ENCODE results near the gene ULK4.

ULK4 gene

GRCh38 chr3:41523897-41524296 is 438.0 kb downstream of the ULK4 start:
- H3K4me1 Mint-ChIP-seq, result peaks cover 12 to 22% of the 10 kb centered on the region in 2 donors
- DNase-seq (no peak), ATAC-seq (replicated peaks) (no peak)
- no peaks in the 10 kb centered on the region for H3K9me3 Mint-ChIP-seq
- no peaks in the 10 kb centered on the region for H3K36me3 Mint-ChIP-seq
- H3K27me3 Mint-ChIP-seq, result no peaks in the 10 kb centered on the region
- H3K27ac Mint-ChIP-seq, result no peak overlapping the region
- H3K4me3 Mint-ChIP-seq, result no peak overlapping the region

GRCh38 chr3:41522612-41523011 is 439.3 kb downstream of the ULK4 start:
- H3K27ac Mint-ChIP-seq, result no peak overlapping the region
- H3K9me3 Mint-ChIP-seq, result no peaks in the 10 kb centered on the region
- H3K4me1 Mint-ChIP-seq, result peaks cover 12 to 22% of the 10 kb centered on the region in 2 donors
- H3K27me3 Mint-ChIP-seq, result no peaks in the 10 kb centered on the region
- DNase-seq, result peak; percentile 3
- ATAC-seq (replicated peaks), result peak; percentile 67 to 69
- no peaks in the 10 kb centered on the region for H3K36me3 Mint-ChIP-seq
- no peak overlapping the region for H3K4me3 Mint-ChIP-seq

- H3K36me3 Mint-ChIP-seq, result peaks cover 0 to 4% of the 10 kb centered on the region in 2 donors
- DNase-seq (no peak), ATAC-seq (replicated peaks) (peak; percentile 58 to 59)
- H3K27ac Mint-ChIP-seq, result no peak overlapping the region
- peaks cover 2 to 4% of the 10 kb centered on the region in 2 donors for H3K9me3 Mint-ChIP-seq
- peaks cover 12 to 22% of the 10 kb centered on the region in 2 donors for H3K4me1 Mint-ChIP-seq
- H3K4me3 Mint-ChIP-seq, result no peak overlapping the region
- H3K27me3 Mint-ChIP-seq, result no peaks in the 10 kb centered on the region
Measured at GRCh38 chr3:41521010-41521655, 440.8 kb downstream of the ULK4 start.

- ATAC-seq (replicated peaks) (no peak), DNase-seq (no peak)
- no peaks in the 10 kb centered on the region for H3K27me3 Mint-ChIP-seq
- H3K4me1 Mint-ChIP-seq, result peaks cover 3 to 15% of the 10 kb centered on the region in 2 donors
- H3K9me3 Mint-ChIP-seq, result peaks cover 5 to 8% of the 10 kb centered on the region in 2 donors
- no peak overlapping the region for H3K4me3 Mint-ChIP-seq
- H3K27ac Mint-ChIP-seq, result no peak overlapping the region
- H3K36me3 Mint-ChIP-seq, result peaks cover 2 to 9% of the 10 kb centered on the region in 2 donors
Measured at GRCh38 chr3:41519746-41520145, 442.2 kb downstream of the ULK4 start.

- Mint-ChIP-seq H3K4me1 (peaks cover 3 to 15% of the 10 kb centered on the region in 2 donors), H3K27me3 (no peaks in the 10 kb centered on the region), H3K36me3 (peaks cover 5 to 14% of the 10 kb centered on the region in 2 donors), H3K4me3 (no peak overlapping the region), H3K27ac (no peak overlapping the region), H3K9me3 (peaks cover 6 to 8% of the 10 kb centered on the region in 2 donors)
- ATAC-seq (replicated peaks) (no peak), DNase-seq (no peak)
Measured at GRCh38 chr3:41518626-41519025, 443.3 kb downstream of the ULK4 start.

- Mint-ChIP-seq H3K27ac (peak overlapping the region; percentile 59), H3K27me3 (no peaks in the 10 kb centered on the region), H3K4me1 (peaks cover 2 to 7% of the 10 kb centered on the region in 2 donors), H3K4me3 (no peak overlapping the region), H3K36me3 (peaks cover 25 to 38% of the 10 kb centered on the region in 2 donors), H3K9me3 (peaks cover 23 to 42% of the 10 kb centered on the region in 2 donors)
- ATAC-seq (replicated peaks) (no peak), DNase-seq (no peak)
Measured at GRCh38 chr3:41508063-41508696, 453.7 kb downstream of the ULK4 start.

GRCh38 chr3:41507336-41508062 is 454.4 kb downstream of the ULK4 start:
- H3K9me3 Mint-ChIP-seq, result peaks cover 17 to 35% of the 10 kb centered on the region in 2 donors
- ATAC-seq (replicated peaks) (no peak), DNase-seq (no peak)
- H3K4me3 Mint-ChIP-seq, result no peak overlapping the region
- H3K36me3 Mint-ChIP-seq, result peaks cover 19 to 31% of the 10 kb centered on the region in 2 donors
- peaks cover 2 to 7% of the 10 kb centered on the region in 2 donors for H3K4me1 Mint-ChIP-seq
- no peaks in the 10 kb centered on the region for H3K27me3 Mint-ChIP-seq
- no peak overlapping the region for H3K27ac Mint-ChIP-seq

GRCh38 chr3:41503998-41504623 is 457.8 kb downstream of the ULK4 start:
- peaks cover 11 to 14% of the 10 kb centered on the region in 2 donors for H3K36me3 Mint-ChIP-seq
- peaks cover 8 to 10% of the 10 kb centered on the region in 2 donors for H3K9me3 Mint-ChIP-seq
- no peak overlapping the region for H3K27ac Mint-ChIP-seq
- no peak for DNase-seq
- H3K4me1 Mint-ChIP-seq, result peaks cover 2 to 7% of the 10 kb centered on the region in 2 donors
- no peak overlapping the region for H3K4me3 Mint-ChIP-seq
- peak; percentile 56 to 58 for ATAC-seq (replicated peaks)
- H3K27me3 Mint-ChIP-seq, result no peaks in the 10 kb centered on the region

- H3K27ac Mint-ChIP-seq, result no peak overlapping the region
- no peaks in the 10 kb centered on the region for H3K36me3 Mint-ChIP-seq
- no peak overlapping the region for H3K4me3 Mint-ChIP-seq
- peaks cover 2 to 7% of the 10 kb centered on the region in 2 donors for H3K4me1 Mint-ChIP-seq
- DNase-seq, result no peak
- H3K27me3 Mint-ChIP-seq, result no peaks in the 10 kb centered on the region
- no peak for ATAC-seq (replicated peaks)
- H3K9me3 Mint-ChIP-seq, result no peaks in the 10 kb centered on the region
Measured at GRCh38 chr3:41502481-41502880, 459.4 kb downstream of the ULK4 start.

- no peak overlapping the region for H3K4me3 Mint-ChIP-seq
- no peaks in the 10 kb centered on the region for H3K9me3 Mint-ChIP-seq
- ATAC-seq (replicated peaks) (no peak), DNase-seq (no peak)
- no peaks in the 10 kb centered on the region for H3K27me3 Mint-ChIP-seq
- peaks cover 2 to 7% of the 10 kb centered on the region in 2 donors for H3K4me1 Mint-ChIP-seq
- H3K27ac Mint-ChIP-seq, result no peak overlapping the region
- no peaks in the 10 kb centered on the region for H3K36me3 Mint-ChIP-seq
Measured at GRCh38 chr3:41502023-41502422, 459.9 kb downstream of the ULK4 start.

- H3K4me3 Mint-ChIP-seq, result no peak overlapping the region
- H3K36me3 Mint-ChIP-seq, result no peaks in the 10 kb centered on the region
- H3K27me3 Mint-ChIP-seq, result no peaks in the 10 kb centered on the region
- H3K27ac Mint-ChIP-seq, result no peak overlapping the region
- peaks cover 0 to 1% of the 10 kb centered on the region in 2 donors for H3K4me1 Mint-ChIP-seq
- DNase-seq, result no peak
- ATAC-seq (replicated peaks), result no peak
- H3K9me3 Mint-ChIP-seq, result no peaks in the 10 kb centered on the region
Measured at GRCh38 chr3:41498847-41499246, 463.1 kb downstream of the ULK4 start.

GRCh38 chr3:41490360-41490759 is 471.5 kb downstream of the ULK4 start:
- Mint-ChIP-seq H3K4me1 (no peaks in the 10 kb centered on the region), H3K27me3 (no peaks in the 10 kb centered on the region), H3K9me3 (no peaks in the 10 kb centered on the region), H3K4me3 (no peak overlapping the region), H3K36me3 (peaks cover 0 to 2% of the 10 kb centered on the region in 2 donors), H3K27ac (no peak overlapping the region)
- DNase-seq (no peak), ATAC-seq (replicated peaks) (no peak)

GRCh38 chr3:41489231-41489630 is 472.7 kb downstream of the ULK4 start:
- no peaks in the 10 kb centered on the region for H3K9me3 Mint-ChIP-seq
- no peak overlapping the region for H3K27ac Mint-ChIP-seq
- H3K4me1 Mint-ChIP-seq, result no peaks in the 10 kb centered on the region
- peaks cover 0 to 2% of the 10 kb centered on the region in 2 donors for H3K36me3 Mint-ChIP-seq
- H3K4me3 Mint-ChIP-seq, result no peak overlapping the region
- no peak for ATAC-seq (replicated peaks)
- DNase-seq, result no peak
- no peaks in the 10 kb centered on the region for H3K27me3 Mint-ChIP-seq

- H3K27ac Mint-ChIP-seq, result no peak overlapping the region
- H3K4me1 Mint-ChIP-seq, result peaks cover 0 to 3% of the 10 kb centered on the region in 2 donors
- no peaks in the 10 kb centered on the region for H3K27me3 Mint-ChIP-seq
- peaks cover 0 to 1% of the 10 kb centered on the region in 2 donors for H3K9me3 Mint-ChIP-seq
- DNase-seq (no peak), ATAC-seq (replicated peaks) (no peak)
- no peak overlapping the region for H3K4me3 Mint-ChIP-seq
- H3K36me3 Mint-ChIP-seq, result peaks cover 0 to 2% of the 10 kb centered on the region in 2 donors
Measured at GRCh38 chr3:41488501-41488900, 473.4 kb downstream of the ULK4 start.

Measured in stimulated activated naive B cell treated with anti-CD40 and anti-IgM and Interleukin-4, amounts not matched to agents 10 μg/mL and 1 μg/mL and 100 μg/mL, for 72 hours (primary cell).